ENCODE measurements around the gene RC3H2.

DNA sequence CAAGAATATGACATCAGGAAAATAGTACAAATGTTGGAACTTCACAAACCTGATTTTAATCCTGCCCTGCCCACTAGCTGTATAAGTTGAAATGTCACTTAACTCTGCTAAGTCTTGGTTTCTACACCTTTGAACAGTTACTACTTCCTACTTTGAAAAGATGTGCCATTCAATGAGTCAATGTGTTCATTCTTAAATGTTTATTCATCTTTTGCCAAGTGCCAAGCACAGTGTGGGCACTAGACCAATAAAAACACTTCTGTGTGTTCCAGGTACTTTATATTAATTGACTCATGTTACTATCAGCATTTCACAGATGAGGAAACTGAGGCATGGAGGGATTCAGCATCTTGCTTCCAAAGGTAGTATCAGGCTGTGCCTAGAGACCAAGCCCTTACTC is 89.6 kb downstream of the RC3H2 start:
- no peak for TF ChIP-seq ZFP37 (tag by site-specific recombination; IDR thresholded peaks at IDR 0.05)
- TF ChIP-seq MZF1 (tag by site-specific recombination; IDR thresholded peaks at IDR 0.05; ENCODE audit: borderline replicate concordance) = no peak
- no peak for TF ChIP-seq PATZ1 (tag by site-specific recombination; IDR thresholded peaks at IDR 0.05)
- TF ChIP-seq ZNF558 (tag by site-specific recombination; IDR thresholded peaks at IDR 0.05) = no peak
- TF ChIP-seq KLF8 (tag by site-specific recombination; IDR thresholded peaks at IDR 0.05) = no peak
